ENCODE measurements around the gene HELZ.
"Not testable (repeated sequence)": the region's sequence is repeated elsewhere in the genome, so short reads cannot be mapped to it uniquely, and the experiment has no call there.

HELZ gene

DNA sequence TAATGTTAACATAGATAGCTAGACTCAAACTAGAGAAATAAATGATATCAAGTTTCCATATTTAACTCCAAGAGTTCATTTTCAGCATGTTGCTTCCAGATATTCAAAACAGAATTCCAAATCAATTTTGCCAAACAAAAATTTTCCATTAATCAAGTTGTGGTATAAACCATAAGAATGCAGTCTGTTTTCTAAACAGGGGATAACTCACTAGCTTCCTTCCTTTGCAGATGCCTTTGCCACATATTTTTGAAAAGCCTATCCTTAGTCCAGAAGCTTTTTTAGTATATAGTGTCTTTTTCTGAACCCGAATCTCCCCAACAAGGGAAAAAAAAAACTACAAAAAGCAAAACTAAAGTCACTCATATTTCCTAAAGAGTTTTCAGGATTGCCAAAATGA lies 61.5 kb downstream of the HELZ start:
- no peak for DNase-seq

DNA sequence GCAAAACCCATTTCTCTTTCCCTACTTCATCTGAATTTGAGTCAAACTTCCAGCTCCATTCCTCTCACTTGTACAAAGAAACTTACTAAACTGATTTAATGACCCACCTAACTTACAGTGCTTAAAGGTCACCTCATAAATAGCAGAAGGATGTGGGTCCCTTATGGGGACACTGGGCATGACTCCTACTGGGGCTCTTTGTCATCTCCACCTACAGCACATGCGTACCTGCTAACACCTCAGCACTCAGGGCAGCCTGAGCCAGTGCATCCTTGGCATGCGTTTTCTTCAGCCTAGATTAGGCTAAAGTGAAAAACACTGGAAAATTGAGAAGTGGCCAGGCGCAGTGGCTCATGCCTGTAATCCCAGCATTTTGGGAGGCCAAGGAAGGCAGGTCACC lies 63.2 kb downstream of the HELZ start:
- no peak for DNase-seq

DNA sequence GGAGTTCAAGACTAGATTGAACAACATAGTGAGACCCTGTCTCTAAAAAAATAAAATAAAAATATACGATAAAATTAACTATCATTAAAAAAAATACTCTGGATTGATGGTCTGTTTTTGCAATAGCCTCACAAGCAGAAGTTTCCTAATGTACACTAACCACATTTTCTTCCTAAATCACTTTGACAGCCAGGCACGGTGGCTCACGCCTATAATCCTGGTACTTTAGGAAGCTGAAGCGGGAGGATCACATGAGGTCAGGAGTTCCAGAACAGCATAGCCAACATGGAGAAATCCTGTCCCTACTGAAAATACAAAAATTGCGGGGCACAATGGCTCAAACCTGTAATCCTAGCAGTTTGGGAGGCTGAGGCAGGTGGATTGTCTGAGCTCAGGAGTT lies 64.7 kb downstream of the HELZ start:
- DNase-seq = no peak

DNA sequence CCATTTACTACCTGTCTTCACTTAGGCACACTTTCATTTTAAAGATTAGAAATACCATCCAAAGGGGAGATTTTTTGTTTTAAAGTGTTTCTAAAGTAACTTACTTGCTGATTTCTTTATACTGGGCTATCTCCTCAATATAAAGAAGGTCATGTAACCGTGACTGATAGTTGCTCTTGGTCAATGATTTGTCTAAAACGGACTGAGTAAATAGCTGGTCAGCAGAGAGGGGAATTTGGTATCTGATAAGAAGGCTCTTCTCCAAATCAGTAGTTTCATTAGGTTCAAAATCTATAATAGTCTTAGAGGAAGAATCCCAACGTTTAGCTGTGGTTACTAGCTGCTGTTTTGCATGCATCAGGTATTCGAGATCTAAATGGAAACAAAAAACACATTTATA lies 66.4 kb downstream of the HELZ start:
- no peak for DNase-seq

DNA sequence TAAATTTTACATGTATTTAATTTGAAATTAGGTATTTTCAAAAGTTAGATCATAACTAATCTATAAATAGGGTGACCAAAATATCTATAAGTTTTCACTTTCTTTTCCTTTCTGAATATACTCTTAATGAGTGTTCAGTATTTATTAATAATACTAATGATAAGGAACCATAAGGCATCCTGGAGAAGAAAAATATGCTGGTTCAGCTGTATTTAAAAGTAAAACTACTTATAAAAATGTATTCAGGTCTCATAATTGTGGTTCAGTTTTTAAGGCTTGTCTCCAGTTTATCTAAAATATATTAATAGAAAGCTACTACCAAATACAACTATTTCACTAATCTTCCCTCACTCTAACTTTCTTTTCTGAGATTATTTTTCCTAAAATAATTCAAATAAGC lies 67.3 kb downstream of the HELZ start:
- DNase-seq = no peak

DNA sequence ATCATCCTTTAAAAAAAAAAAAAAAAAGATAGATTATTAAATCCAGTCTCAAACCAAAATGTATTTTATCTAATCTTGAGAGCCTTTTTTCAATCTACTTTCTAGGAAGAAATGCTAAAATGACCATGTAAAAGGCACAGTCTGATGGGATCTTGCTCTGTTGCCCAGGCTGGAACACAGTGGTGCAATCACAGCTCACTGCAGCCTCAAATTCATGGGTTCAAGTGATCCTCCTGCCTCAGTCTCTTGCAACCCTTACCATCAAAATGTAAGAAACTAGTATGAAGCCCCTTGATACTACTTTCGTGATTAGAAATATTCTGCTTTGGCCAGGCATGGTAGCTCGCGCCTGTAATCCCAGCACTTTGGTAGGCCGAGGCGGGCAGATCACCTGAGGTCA lies 70.8 kb downstream of the HELZ start:
- DNase-seq = no peak

DNA sequence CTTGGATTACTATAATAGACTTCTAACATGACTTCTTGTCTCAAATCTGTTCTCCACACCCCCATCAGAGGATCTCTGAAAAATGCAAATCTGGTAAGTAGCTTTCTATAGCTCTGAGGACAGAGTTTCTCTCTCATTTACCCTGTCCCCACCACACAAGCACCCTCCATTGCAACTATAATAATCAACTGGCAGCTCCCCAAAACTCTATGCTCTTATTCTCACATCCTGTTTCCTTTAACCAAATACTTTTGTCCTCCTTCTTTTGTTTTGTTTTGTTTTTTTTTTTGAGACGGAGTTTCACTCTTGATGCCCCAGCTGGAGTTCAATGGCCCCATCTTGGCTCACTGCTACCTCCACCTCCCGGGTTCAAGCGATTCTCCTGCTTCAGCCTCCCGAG lies 73.4 kb downstream of the HELZ start:
- no peak for DNase-seq

DNA sequence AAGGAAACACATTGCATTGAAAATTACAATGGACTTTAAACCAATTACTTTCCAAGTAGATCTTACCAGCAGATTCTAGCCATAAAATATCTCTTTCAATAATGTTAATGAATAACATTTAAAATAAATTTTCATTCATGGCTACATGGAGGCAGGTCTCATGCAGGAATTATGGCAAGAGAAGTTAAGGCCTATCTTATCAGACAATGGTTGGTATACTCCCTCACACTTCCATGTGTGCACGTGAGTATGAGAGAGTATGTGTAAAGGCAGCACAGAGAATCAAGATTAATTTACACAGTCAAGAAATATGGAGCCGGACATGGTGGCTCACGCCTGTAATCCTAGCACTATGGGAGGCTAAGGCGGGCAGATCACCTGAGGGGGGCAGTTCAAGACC lies 76.5 kb downstream of the HELZ start:
- DNase-seq = no peak

DNA sequence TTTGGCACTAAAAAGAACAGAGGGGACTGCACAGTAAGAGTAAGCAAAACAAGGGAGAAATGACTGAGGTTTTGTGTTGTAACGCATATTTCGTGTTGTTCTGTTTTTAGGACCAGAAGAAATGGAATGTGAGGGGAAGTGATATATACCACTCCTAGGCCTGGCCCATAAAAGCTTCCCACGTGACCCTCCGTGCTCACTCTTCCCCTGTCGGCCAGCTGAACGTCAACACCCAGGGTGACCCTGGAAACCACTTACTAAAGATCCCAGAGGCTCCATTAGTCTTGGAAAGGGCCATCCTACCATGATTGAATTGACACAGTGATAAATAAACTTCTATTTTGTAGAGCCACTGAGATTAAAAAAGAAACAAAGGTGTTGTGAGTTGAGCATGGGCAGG lies 79.8 kb downstream of the HELZ start:
- DNase-seq = no peak

DNA sequence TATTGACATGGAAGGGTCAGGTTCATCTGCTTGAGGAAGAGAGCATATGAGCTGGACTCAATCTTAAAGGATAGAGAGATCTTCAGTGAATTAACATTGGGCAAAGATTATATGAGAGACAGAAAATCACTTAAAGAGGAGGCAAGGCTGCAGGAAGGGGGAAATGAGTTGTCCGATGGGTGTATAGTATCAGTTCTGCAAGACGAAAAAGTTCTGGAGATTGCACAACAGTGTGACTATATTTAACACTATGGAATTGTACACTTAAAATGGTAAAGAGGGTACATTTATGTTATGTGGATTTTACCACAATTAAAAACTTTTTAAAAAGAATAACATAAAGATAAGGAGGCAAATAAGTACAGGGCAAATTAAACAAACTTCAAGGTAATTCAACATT lies 80.7 kb downstream of the HELZ start:
- DNase-seq = no peak

DNA sequence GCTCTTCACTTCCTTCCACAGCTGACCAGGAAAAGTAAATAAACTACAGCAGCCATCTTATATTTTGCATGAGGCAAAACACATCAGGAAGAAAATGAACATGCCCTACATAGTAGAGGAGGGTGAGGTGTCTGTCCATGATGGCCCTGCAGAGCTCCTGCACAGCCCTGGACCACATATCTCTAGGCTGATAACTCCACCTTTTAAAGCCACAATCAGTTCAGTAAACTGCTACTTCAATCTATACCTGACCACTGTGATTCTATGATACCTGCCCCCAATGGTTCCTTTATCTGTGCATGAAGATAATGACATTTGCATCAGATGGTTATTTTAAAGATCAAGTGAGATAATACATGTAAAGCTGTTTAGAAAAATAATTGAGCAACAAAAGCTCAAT lies 82.2 kb downstream of the HELZ start:
- no peak for DNase-seq

DNA sequence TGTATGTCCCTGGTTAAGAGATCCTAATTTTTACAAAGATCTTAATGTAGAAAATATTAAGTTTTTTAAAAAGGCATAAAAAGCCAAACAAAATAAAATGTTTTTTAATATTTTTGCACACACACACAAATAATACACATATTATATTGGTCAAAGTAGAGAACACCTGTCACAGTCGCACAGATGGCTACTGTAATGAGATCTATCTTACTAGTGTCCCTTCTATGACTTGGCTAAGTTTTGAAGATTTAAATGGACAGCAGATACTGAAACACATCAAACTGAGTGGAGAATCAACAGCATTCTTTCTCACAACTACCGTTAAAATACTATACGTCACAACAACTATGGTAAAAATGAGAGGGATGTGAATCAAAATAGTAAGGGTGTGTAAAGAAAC lies 83.4 kb downstream of the HELZ start:
- DNase-seq = no peak

DNA sequence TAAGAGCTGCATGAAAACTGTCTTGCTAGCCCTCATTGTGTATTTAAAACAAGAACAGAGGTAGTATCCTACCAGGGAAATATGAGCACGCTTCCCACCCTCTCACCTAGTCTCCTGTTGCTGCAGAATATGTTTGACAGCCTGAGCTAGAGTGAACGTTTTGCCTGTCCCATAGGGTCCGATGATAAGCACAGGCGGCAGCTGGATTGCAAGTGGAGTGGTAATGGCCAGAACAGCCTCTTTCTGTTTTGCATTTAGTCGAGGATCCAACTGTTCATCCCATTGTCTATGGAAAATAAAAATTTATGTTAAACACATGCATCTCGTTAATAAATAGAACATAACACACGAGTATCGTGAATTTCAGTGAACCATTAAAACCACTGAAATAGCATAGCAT lies 84.2 kb downstream of the HELZ start:
- no peak for DNase-seq

DNA sequence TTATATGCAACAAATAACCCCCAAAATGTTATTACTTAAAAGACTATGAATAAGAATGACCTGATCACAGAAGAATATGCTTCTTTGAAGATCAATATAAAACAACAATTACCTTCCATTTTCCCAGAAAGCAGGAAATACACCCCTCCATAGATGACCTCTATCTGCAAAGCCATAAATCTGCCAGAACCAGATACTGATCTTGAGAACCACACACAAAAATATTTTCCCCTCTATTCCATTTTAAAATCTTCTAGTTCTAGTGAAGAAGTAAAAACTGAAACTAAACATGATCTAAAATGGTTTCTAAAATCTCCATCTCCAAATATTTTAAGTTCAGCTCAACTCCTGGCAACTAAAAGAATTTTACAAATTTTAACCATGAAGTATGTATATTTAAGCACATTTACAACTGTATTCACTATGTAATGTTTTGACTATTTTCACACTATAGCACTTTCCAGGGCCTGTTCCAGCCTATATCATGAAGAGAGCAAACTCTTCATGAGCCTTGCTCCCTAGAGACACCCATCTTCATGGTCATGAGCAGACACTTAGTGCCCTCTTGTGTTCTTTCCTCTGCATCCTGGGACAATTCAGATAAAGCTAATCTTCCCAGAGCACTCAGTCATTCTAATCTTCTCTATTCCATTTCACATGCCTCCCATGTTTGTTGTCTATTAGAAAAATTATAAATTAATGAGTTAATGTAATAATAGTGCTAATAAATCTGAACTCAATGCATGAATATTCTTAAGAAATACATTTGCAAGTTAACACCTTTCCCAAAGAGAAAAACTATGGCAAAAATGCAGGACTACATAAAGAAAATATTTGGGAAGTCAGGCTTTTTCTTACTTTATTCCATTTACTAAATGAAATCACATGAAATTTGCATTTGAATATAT lies 87.0 kb downstream of the HELZ start:
- DNase-seq = no peak

DNA sequence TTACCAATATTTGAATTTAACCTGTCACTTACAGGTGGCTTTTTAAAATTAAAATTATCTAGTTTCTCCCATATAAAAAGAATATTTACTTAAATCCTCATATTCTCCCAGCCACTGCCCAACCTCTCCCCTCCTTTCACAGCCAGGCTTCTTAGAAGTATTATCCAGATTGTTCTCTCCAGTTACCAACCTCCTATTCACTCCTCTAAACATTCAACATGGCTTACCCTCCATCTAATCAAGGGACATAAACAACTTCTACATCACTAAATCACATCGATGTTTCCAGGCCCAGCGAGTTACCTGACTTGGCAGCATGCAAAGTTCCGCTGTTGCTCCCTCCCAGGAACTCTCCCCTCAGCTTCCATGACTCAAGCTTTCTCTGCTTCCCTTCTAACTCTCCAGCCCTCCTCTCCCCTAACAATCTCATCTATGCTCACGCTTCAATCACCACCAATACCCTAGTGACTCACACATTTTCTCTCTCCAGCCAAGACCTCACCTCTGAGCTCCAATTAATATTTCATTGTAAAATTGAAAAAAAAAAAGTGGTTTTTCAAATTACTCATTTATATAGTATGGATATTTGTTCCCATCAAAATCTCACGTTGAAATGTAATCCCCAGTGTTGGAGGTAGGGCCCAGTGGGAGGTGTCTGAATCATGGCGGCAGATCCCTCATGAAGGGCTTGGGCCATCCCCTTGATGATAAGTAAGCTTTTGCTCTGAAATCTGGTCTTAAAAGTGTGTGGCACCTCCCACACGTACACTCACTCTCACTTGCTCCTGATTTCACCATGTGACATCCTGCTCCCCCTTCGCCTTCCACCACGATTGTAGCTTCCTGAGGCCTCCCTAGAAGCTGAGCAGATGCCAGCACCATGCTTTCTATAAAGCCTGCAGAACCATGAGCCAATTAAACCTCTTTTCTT lies 88.5 kb downstream of the HELZ start:
- no peak for DNase-seq

DNA sequence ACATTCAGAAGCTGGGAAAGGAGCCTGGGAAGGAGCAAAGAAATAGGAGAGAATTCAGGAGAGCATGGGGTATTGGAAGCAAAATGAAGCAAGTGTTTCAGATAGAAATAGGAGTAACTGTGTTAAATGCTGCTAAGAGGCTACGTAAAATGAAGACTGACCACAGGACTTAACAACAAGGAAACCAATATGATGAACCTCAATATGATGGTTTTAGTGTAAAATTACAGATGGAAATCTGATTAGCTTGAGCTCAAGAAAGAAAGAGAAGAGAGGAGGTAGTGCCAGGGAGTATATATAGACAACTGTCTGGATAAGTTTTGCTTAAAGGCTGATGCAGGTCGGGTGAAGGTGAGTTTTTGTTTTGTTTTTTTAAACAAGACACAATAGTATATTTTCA lies 92.2 kb downstream of the HELZ start:
- DNase-seq = no peak

DNA sequence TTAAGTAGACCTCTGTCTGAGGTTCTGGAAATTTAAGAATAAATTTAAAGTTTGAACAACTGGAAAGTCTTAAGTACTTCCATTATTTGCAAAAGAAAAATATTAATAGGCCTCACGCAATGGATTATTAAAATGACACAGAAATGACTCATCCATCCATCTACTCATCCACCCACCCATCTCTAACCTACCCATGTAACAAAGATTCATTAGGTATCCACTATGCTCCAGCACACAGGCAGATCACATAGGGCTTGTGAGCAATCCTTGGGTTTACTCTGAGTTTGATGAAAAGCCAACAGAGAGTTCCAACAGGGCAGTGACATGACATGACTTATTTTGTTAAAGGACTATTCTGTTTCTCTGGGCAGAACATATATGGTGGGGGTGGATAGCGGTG lies 93.3 kb downstream of the HELZ start:
- no peak for DNase-seq

DNA sequence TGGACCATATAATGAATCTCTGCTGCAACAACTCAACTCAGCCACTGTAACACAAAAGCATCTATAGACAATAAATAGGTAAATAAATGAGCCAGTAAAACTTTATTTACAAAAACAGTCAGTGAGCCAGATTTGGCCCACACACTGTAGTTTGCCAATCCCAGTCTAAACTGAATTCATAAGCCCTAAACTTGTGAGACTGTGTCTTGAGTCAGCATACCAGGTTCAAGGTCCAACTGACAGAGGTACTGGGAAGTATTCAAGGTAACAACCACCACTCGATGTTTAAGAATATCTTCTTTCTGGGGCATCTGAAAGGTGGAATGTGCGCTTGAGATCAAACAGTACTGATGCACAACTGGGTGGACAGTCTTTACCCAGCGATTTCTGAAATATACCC lies 94.2 kb downstream of the HELZ start:
- no peak for DNase-seq

DNA sequence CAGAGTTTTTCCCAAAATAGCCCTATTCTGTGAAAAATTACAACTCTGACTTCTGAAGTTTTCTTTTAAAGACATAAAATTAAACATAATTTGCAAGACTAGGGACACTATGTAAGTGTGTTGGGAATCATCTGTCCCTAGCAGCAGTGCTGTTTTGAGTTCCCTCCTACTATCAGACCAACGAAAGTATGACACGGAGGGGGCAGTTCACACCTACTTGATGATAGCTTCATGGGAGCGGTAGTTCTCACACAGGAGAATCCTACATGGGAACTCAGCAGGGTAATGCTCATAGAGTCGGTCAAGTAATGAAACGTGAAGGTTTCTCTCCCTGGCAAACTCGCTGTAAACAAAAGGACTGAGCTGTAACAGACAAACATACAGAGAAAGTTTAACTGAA lies 96.6 kb downstream of the HELZ start:
- no peak for DNase-seq

DNA sequence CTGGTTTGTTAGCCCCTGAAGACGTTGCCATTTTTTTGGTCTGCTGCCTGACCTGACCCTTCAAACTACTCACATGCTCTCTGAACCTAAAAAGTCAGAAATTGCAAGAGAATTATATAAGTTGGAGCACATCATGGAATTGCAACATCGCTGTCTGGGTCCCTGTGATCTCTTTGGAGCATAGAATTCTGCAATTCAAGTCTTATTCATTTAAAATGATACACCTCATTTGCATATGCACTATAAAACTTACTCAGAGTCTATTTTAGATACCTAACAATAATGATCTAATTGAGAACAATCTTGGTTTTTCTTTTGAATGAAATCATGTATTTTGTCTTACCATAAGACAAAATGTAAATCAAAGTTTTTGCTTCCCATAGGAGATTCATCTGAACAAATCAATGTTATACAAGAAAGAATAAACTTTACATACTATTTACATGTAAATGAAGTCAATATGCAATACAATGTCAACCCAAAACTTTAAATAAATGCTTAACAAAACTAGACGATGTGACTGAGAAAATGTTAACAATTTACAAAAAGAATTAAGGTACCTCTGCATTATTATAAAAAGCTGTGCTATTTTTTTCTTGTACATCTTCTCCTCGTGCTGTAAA lies 99.7 kb downstream of the HELZ start:
- DNase-seq = no peak

DNA sequence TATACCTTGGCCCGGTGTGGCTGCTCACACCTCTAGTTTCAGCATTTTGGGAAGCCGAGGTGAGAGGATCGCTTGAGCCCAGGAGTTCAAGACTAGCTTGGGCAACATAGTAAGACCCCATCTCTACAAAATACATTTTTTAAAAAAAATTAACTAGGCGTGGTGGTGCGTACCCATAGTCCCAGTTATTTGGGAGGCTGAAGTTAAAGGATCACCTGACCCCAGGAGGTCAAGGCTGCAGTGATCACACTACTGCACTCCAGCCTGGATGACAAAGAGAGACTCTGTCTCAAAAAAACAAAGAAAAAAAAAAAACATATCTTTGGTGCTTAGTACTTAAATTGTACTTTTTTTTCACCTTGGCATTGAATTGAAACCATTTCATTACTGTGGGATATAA lies 101.7 kb downstream of the HELZ start:
- no peak for DNase-seq

DNA sequence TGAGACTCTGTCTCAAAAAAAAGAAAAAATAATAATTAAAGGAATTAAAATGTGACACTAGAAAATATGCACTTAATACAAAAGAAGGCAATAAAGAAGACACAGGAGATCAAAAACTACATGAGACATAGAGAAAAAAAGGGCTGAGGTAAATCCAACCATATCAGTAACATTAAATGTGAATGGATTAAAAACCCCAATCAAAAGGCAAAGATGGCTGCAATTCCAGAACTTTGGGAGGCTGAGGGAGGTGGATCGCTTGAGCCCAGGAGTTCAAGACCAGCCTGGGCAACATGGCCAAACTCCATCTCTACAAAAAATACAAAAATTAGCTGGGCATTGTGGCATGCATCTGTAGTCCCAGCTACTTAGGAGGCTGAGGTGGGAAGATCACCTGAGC lies 103.0 kb downstream of the HELZ start:
- DNase-seq = not testable (repeated sequence)

DNA sequence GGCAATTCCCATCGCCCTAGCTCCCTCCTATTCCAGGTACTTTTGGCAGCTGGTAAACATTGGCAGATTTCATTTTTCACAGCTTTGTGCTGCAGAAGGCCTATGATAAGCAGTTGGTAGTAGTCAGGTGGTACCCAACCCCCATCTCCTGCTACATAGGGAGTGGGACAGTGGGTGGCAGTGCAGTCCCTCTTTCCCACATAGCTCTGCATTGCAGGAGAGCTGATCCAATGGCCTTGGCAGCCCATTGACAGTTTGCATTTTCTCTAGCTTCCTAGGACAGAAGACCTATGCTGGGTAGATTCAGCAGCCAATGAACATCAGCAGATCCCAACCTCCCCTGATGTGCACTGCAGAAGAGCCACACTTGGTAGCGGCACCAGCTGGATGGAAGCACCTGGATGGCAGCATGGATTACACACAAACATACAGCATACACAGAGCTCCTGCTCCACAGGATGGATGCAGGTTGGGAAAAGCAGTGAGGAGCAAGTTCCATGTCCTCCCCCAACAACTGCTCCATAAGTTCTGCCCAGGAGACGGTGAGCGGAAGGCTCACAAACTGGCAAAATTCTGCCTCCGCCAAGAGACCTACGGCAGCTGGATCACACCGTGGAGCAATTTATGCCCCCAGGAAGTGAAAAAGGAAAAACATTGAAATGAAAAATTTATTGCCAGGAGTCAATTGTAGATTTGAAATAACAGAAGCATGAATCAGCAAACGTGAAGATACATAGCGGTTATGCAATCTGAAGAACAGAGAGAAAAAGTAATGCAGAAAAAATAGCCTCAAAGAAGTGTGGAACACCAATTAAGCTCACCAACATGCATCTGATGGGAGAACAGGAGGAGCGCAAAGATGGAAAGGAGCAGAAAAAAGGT lies 105.0 kb downstream of the HELZ start:
- no peak for DNase-seq
